GM19193 (cell line): ENCODE measurements around the gene RIBC2.

ENCODE experiments used
- POLR2A ChIP-seq: IDR thresholded peaks from 4 replicates; pipeline ENCODE4 v1.6.1; 2011; ENCODE audit not compliant: insufficient read depth, insufficient read length; ENCODE audit errors: extremely low read depth

Gene RIBC2

GRCh38 chr22:45435544-45436139 is 22.1 kb downstream of the RIBC2 start:
- no peak for TF ChIP-seq POLR2A

- TF ChIP-seq POLR2A = no peak
Measured at GRCh38 chr22:45438336-45438735, 24.8 kb downstream of the RIBC2 start.

- TF ChIP-seq POLR2A = no peak
Measured at GRCh38 chr22:45441138-45441537, 27.6 kb downstream of the RIBC2 start.

- TF ChIP-seq POLR2A = no peak
Measured at GRCh38 chr22:45442116-45442515, 28.6 kb downstream of the RIBC2 start.

DNA sequence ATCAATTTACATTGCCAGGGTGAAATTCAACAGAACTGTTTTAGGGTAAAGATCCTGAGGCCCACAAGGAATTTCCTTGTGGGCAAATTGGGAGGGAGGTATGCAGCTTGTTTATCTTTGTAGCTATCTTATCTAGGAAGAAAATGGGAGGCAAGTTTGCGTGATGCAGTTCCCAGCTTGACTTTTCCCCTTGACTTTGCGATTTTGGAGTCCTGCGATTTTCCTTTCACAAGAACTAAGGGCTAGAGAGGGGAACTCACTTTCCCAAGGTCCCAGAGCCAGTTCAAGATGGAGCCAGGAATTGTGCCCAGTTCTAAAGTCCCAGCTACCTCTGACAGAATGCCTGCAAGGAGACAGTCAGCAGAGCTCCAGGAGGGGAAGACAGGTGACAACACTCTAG is 30.7 kb downstream of the RIBC2 start:
- no peak for TF ChIP-seq POLR2A

DNA sequence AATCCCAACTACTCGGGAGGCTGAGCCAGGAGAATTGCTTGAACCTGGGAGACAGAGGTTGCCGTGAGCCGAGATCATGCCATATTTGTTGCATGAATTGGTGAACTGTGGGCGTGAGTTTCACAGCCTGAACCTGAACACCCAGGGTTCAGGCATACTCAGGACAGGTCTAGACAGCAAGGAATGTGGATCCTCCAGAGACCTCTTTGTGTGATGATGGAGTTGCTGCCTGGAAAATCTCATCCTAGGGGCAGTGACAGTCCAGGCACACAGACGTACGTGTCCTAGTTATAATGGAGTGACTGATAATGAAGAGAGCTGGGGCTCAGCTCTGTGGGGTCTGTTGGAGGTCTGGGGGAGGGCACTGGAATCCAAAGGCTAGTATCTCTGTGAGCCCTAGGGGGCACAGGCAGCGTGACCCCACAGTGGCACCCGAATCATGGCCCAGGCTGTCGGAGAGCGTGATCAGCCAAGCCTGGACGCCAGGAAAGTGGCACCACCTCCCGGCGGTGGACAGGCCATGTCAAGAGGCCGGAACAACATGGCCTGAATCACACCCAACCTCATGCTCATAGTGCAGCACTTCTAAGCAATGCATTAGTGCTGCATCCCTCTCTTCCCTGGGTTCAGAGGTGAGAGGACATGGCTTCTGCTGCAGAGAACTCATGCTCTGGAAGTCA is 31.7 kb downstream of the RIBC2 start:
- TF ChIP-seq POLR2A = no peak

GRCh38 chr22:45446216-45446615 is 32.7 kb downstream of the RIBC2 start:
- no peak for TF ChIP-seq POLR2A

- TF ChIP-seq POLR2A = no peak
Measured at GRCh38 chr22:45448431-45448830, 34.9 kb downstream of the RIBC2 start.

GRCh38 chr22:45450101-45450785 is 36.8 kb downstream of the RIBC2 start:
- TF ChIP-seq POLR2A = no peak

- no peak for TF ChIP-seq POLR2A
Measured at GRCh38 chr22:45450921-45451651, 37.6 kb downstream of the RIBC2 start.

DNA sequence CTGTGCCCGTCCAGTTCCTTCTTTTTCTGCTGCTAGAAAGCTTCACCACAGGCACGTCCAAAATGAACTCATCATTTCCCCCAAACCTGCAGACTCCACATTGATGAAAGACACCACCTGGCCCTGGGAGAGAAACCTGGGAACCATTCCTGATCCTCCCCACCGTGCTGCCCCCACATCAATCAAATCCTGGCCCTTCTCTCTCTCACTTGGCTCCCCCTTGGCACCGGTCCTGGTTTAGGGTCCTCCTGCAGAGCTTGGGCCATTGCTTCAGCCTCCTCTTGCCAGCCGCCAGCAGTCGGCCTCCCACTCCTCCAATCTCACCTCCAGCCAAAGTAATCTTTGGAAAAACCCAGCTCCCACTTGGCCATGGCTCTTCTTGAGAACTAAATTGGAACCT is 38.5 kb downstream of the RIBC2 start:
- no peak for TF ChIP-seq POLR2A

- no peak for TF ChIP-seq POLR2A
Measured at GRCh38 chr22:45452565-45453379, 39.3 kb downstream of the RIBC2 start.

GRCh38 chr22:45453764-45454163 is 40.3 kb downstream of the RIBC2 start:
- no peak for TF ChIP-seq POLR2A

DNA sequence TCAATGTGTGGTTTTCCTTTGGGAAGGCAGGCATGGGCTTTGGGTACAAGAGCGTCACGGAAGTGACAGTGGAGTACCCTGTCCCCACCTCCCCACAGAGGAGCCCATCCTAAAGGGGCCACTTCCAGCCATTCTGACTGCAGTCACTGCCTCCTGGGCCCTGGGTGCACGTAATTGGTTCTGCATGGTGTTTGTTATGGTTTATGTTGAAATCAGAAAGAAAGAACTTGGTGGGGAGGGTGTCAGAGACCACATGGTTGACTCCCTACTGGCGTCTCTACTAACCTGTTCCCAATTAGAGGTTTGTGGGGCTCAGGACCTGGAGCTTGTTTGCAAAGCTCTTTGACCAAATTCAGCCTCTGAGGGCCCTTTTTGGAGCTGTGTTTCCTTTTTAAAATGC is 40.8 kb downstream of the RIBC2 start:
- no peak for TF ChIP-seq POLR2A

GRCh38 chr22:45455212-45455611 is 41.7 kb downstream of the RIBC2 start:
- no peak for TF ChIP-seq POLR2A
